K562 (cell line): ENCODE measurements around the gene CSF1R. TPM values are rescaled to one million over a fixed set of nuclear protein-coding genes. Genes with fewer than 3 reads are reported as not detected.
A peak's percentile ranks its signal among the peaks of the same experiment; 100 is the strongest.

Experiments used
- ATAC-seq: fragments of 200-7000 bp; cut with Tn5 transposase; 3 replicates; pipeline ENCODE4 v1.9.1; 2020; ENCODE audit warnings: moderate library complexity
- BruUV-seq: library from RNA; stranded (reverse); fragments of 400-500 nt; replicated peaks from 2 replicates; lab custom pipeline; 2021; lab: Mats Ljungman, UMichigan
- CTCF ChIA-PET: fragments of 300-600 bp; formaldehyde crosslinking; extraction: SDS; loops from one replicate; lab custom pipeline; 2021; ENCODE audit warnings: low intra/inter-chr PET ratio; lab: Yijun Ruan, JAX
- POLR2A ChIA-PET: fragments of 300-600, 350-650 bp; sonication (Branson Sonifier 250); formaldehyde crosslinking; extraction: SDS; loops from one replicate; lab custom pipeline; 2021; ENCODE audit warnings: antibody characterized with exemption, inconsistent platforms; lab: Yijun Ruan, JAX
- DNase-seq, 4 experiments: peaks; one replicate each; pipeline versions ENCODE4 v3.0.0 to v3.0.0-alpha.2; 2011 to 2018; ENCODE audit warnings: low spot score in 3 of 4, mixed read lengths in 3 of 4; ENCODE audit errors: extremely low read depth in 1 of 4
- FAIRE-seq: peaks from 2 replicates; lab custom pipeline; 2011; peaks lifted over from hg19 to GRCh38; lab: Jason Lieb, UNC
- H2AFZ ChIP-seq: 2 replicates; pipeline ENCODE4 v1.6.0; 2011; ENCODE audit warnings: low read depth, low read length, control low read depth, inconsistent platforms
- H3K27ac ChIP-seq: fragments of 200-600 bp; 3 replicates; pipeline ENCODE4 v1.8.0; 2011; ENCODE audit warnings: low read depth, mild to moderate bottlenecking, control low read depth, inconsistent platforms, low read length, moderate library complexity, mixed read lengths; ENCODE audit errors: extremely low read depth
- H3K27me3 ChIP-seq, 2 experiments: fragments of 300-600 bp in 1 of 2; 2 replicates in 1 of 2; 3 replicates in 1 of 2; pipeline versions ENCODE4 v1.6.0 to v1.8.0; 2011; ENCODE audit warnings: inconsistent platforms in 2 of 2, low read length in 2 of 2, mild to moderate bottlenecking in 1 of 2, mixed read lengths in 1 of 2, moderate library complexity in 1 of 2; ENCODE audit not compliant: control insufficient read depth in 2 of 2, insufficient read depth in 2 of 2
- H3K36me3 ChIP-seq: fragments of 300-600 bp; 3 replicates; pipeline ENCODE4 v1.8.0; 2011; ENCODE audit warnings: mild to moderate bottlenecking, low read length, inconsistent platforms; ENCODE audit not compliant: control insufficient read depth, insufficient read depth
- H3K4me1 ChIP-seq, 2 experiments: fragments of 200-600 bp in 1 of 2; replicated peaks in 1 of 2; 2 replicates in 1 of 2; 3 replicates in 1 of 2; pipeline versions ENCODE4 v1.5.1 to v1.8.0; 2011; ENCODE audit warnings: inconsistent platforms in 2 of 2, low read length in 2 of 2, mild to moderate bottlenecking in 1 of 2, mixed read lengths in 1 of 2, moderate library complexity in 1 of 2; ENCODE audit not compliant: control insufficient read depth in 2 of 2, insufficient read depth in 2 of 2
- H3K4me2 ChIP-seq: 2 replicates; pipeline ENCODE4 v1.6.1; 2011; ENCODE audit warnings: low read length, control low read depth, inconsistent platforms, mixed read lengths; ENCODE audit not compliant: insufficient read depth
- H3K4me3 ChIP-seq: fragments of 200-600 bp; sonication (generic), shearing (Covaris generic); 2 replicates; pipeline ENCODE4 v1.5.1; 2016; ENCODE audit warnings: control low read depth, inconsistent platforms
- H3K79me2 ChIP-seq: fragments of 200-600 bp; 3 replicates; pipeline ENCODE4 v1.8.0; 2011; ENCODE audit warnings: low read length, inconsistent platforms; ENCODE audit not compliant: control insufficient read depth, insufficient read depth
- H3K9ac ChIP-seq, 2 experiments: 2 replicates each; pipeline versions ENCODE4 v1.6.0 to v1.6.1; 2011; ENCODE audit warnings: low read depth in 2 of 2, low read length in 2 of 2, control low read depth in 1 of 2, inconsistent platforms in 1 of 2, mild to moderate bottlenecking in 1 of 2, mixed read lengths in 1 of 2; ENCODE audit not compliant: insufficient read depth in 1 of 2
- H3K9me1 ChIP-seq: one replicate; pipeline ENCODE4 v1.6.0; 2011; ENCODE audit warnings: inconsistent platforms, mild to moderate bottlenecking, low read length, moderate library complexity; ENCODE audit not compliant: control insufficient read depth, insufficient read depth
- H3K9me3 ChIP-seq: replicated peaks from 2 replicates; pipeline ENCODE4 v1.5.1; 2011; ENCODE audit warnings: low read depth, low read length, inconsistent platforms; ENCODE audit not compliant: control insufficient read depth, insufficient read depth
- H4K20me1 ChIP-seq: replicated peaks from 2 replicates; pipeline ENCODE4 v1.6.1; 2011; ENCODE audit warnings: low read length, inconsistent platforms, mixed read lengths; ENCODE audit not compliant: control insufficient read depth, insufficient read depth
- EP400 ChIP-seq: fragments of 450-650 bp; IDR thresholded peaks from 2 replicates; pipeline ENCODE4 v1.6.1; 2017; ENCODE audit warnings: antibody characterized with exemption, mild to moderate bottlenecking, moderate library complexity
- ETV6 ChIP-seq, 3 experiments: fragments of 150-350 bp in 1 of 3; sonication (generic) in 1 of 3; formaldehyde crosslinking in 1 of 3; IDR thresholded peaks; 2 replicates each; pipeline versions ENCODE4 v1.6.1 to v1.8.0; 2014 to 2022; ENCODE audit warnings: borderline replicate concordance in 2 of 3, low read depth in 2 of 3, antibody characterized with exemption in 1 of 3, low read length in 1 of 3, mild to moderate bottlenecking in 1 of 3, missing genetic modification reagents in 1 of 3
- EWSR1 ChIP-seq: fragments of 450-650 bp; IDR thresholded peaks from 2 replicates; pipeline ENCODE4 v1.6.1; 2018; ENCODE audit warnings: borderline replicate concordance, mild to moderate bottlenecking, low read depth, moderate library complexity; ENCODE audit not compliant: partially characterized antibody
- SMAD2 ChIP-seq: fragments of 150-350 bp; IDR thresholded peaks from 2 replicates; pipeline ENCODE4 v1.6.1; 2014; ENCODE audit warnings: low read depth, mild to moderate bottlenecking, low read length
- SNIP1 ChIP-seq: fragments of 450-650 bp; IDR thresholded peaks from 2 replicates; pipeline ENCODE4 v1.7.1; 2017; ENCODE audit warnings: low read depth, mild to moderate bottlenecking
- ZBED1 ChIP-seq: IDR thresholded peaks from 2 replicates; pipeline ENCODE4 v1.6.1; 2014
- WGBS: fragments of 100-300 bp; shearing (Covaris generic); methylation state at CpG from one replicate; pipeline ENCODE4 v1.1.6; 2016; ENCODE audit warnings: low coverage, mixed read lengths; ENCODE audit not compliant: insufficient coverage; ENCODE audit errors: missing lambda C conversion rate; 5-methylcytosine and 5-hydroxymethylcytosine counted together
- in situ Hi-C: fragments of 300-500 bp; cut with MboI; formaldehyde crosslinking; loops from 4 replicates; pipeline ENCODE4 v1.15.0; 2018; ENCODE audit warnings: inconsistent platforms, mixed read lengths
- intact Hi-C: fragments of 100-400 bp; cut with micrococcal nuclease; formaldehyde crosslinking; loops from 2 replicates; pipeline ENCODE4 v1.14.2; 2022
- polyA plus RNA-seq, 8 experiments: library from polyadenylated mRNA; depleted of rRNA in 4 of 8; stranded (reverse) in 5 of 8; unstranded in 3 of 8; fragments of >200 nt; fragmentation: Nextera tagmentation in 2 of 8; fragmentation: Illumina TruSeq in 1 of 8; extraction: Ambion mirVana in 2 of 8; extraction: Trizol in 1 of 8; gene quantifications; 2 replicates each; pipeline versions ENCODE4 v1.2.1 to v1.2.3, GENCODE V29; 2011 to 2014; ENCODE audit warnings: inconsistent platforms in 1 of 8, missing spikeins in 1 of 8
- total RNA-seq, 7 experiments: library from RNA; depleted of rRNA in 6 of 7; stranded (reverse); fragments of >200 nt in 6 of 7; fragmentation: Illumina TruSeq in 2 of 7; extraction: Trizol in 2 of 7; gene quantifications; 2 replicates each; pipeline versions ENCODE4 v1.2.1 to v1.2.3, GENCODE V29; 2011 to 2021; ENCODE audit warnings: low replicate concordance in 1 of 7

Gene CSF1R
- total and polyA plus RNA-seq, 9 of the 15 experiments (the other 6 are each of a cell fraction or from before 2014, with no cell fraction given): 0.03 to 0.64 (median 0.20) TPM; not detected in 6

- H2AFZ ChIP-seq: no peak overlapping the region
- H3K27me3 ChIP-seq: peaks cover 9 to 33% of the 10 kb centered on the region in 2 experiments
- H3K27ac ChIP-seq: no peak overlapping the region
- H3K4me1 ChIP-seq: peaks cover 9 to 15% of the 10 kb centered on the region in 2 experiments; a peak in 4 of 5 replicates
- no peak overlapping the region for H3K4me3 ChIP-seq
- DNase-seq (no peak), ATAC-seq (no peak)
- H3K79me2 ChIP-seq: no peaks in the 10 kb centered on the region
- H3K9ac ChIP-seq: peak overlapping the region in 1 of 2 experiments; percentile 17; a peak in 1 of 4 replicates
- ChIA-PET POLR2A (interaction anchor here (0.9 kb wide), 1 partner anchor 17 kb away, joined by 4 read pairs; no protein-coding TSS in a partner anchor), CTCF (no interaction called here)
- peaks cover 4% of the 10 kb centered on the region for H3K9me1 ChIP-seq
- in situ Hi-C loops: no loop called here
- no peaks in the 10 kb centered on the region; the same call in 1 of the 2 replicates for H4K20me1 ChIP-seq
- peaks cover under 1% of the 10 kb centered on the region; the same call in 2 of the 3 replicates for H3K36me3 ChIP-seq
- no peak for TF ChIP-seq SMAD2
- no peak for TF ChIP-seq ETV6 (IDR thresholded peaks at IDR 0.05; ENCODE audit: borderline replicate concordance in 1 of 2, low read depth in 2 of 2, low read length in 1 of 2)
- TF ChIP-seq ETV6 (CRISPR knock-in tag; IDR thresholded peaks at IDR 0.05; ENCODE audit: borderline replicate concordance): no peak
- no peak for TF ChIP-seq EWSR1
- no peak for TF ChIP-seq EP400
- no peak for TF ChIP-seq ZBED1
- TF ChIP-seq SNIP1: no peak
- TF ChIP-seq, all 486 proteins: peak for 0
- no peak for FAIRE-seq
- Histone ChIP-seq H3K4me2 (no peak overlapping the region), H3K9me3 (no peaks in the 10 kb centered on the region)
- no TSS peak for BruUV-seq
- 18% methylated on average over 7 of the region's 7 CpGs for WGBS
- intact Hi-C loops: no loop called here
Observed at GRCh38 chr5:150060471-150060870, 25.9 kb downstream of the CSF1R start.
